HG02678 (cell line): ENCODE measurements around the gene PCDHGA3.
"Not testable (repeated sequence)": the region's sequence is repeated elsewhere in the genome, so short reads cannot be mapped to it uniquely, and the experiment has no call there.

Experiments
- ATAC-seq: cut with Tn5 transposase; IDR thresholded peaks from one replicate; pipeline ENCODE4 v1.9.1; 2021; ENCODE audit warnings: mild to moderate bottlenecking, moderate library complexity; ENCODE audit not compliant: unreplicated experiment

Gene PCDHGA3

DNA sequence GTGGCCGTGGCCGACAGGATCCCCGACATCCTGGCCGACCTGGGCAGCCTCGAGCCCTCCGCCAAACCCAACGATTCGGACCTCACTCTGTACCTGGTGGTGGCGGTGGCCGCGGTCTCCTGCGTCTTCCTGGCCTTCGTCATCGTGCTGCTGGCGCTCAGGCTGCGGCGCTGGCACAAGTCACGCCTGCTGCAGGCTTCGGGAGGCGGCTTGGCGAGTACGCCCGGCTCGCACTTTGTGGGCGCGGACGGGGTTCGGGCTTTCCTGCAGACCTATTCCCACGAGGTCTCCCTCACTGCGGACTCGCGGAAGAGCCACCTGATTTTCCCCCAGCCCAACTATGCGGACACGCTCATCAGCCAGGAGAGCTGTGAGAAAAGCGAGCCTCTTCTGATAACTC, 2.4 kb downstream of the PCDHGA3 start:
- not testable (repeated sequence) for ATAC-seq

DNA sequence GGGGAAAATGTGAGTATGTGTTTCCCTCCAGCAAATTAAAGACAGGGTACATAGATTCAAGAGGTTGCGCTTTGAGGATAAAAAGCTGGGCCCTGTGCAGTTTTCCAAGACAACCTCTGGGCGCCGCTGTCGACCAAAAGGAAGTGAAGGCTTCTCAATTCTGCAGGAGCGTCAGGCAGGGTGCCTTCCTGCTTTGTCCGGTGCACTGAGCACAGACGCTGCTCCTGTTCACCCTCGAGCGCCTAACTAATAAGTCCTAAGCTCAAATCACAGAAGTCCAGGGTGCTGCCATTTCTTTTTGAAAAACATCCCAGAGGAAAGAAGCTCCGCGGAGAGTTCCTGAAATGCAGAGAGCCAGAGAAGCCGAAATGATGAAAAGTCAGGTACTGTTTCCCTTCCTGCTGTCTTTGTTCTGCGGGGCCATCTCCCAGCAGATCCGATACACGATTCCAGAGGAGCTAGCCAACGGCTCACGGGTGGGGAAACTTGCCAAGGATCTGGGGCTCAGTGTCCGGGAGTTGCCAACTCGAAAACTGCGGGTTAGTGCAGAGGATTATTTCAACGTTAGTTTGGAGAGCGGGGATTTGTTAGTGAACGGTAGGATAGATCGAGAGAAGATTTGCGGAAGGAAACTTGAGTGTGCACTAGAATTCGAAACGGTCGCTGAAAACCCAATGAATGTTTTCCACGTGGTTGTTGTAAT, 6.4 kb downstream of the PCDHGA3 start, which contains the start of gene PCDHGB1:
Gene PCDHGB1, plus strand, starts transcription at position 183 of the 703 bp plus-strand sequence. Its CDS starts 162 bp downstream, at position 345.
- no peak for ATAC-seq

DNA sequence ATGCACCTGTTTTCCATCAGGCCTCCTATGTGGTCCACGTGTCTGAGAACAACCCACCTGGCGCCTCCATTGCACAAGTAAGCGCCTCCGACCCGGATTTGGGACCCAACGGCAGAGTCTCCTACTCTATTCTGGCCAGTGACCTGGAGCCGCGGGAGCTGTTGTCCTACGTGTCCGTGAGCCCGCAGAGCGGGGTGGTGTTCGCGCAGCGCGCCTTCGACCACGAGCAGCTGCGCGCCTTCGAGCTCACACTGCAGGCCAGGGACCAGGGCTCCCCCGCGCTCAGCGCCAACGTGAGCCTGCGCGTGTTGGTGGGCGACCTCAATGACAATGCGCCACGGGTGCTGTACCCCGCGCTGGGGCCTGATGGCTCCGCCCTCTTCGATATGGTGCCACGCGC, 8.0 kb downstream of the PCDHGA3 start:
- no peak for ATAC-seq

DNA sequence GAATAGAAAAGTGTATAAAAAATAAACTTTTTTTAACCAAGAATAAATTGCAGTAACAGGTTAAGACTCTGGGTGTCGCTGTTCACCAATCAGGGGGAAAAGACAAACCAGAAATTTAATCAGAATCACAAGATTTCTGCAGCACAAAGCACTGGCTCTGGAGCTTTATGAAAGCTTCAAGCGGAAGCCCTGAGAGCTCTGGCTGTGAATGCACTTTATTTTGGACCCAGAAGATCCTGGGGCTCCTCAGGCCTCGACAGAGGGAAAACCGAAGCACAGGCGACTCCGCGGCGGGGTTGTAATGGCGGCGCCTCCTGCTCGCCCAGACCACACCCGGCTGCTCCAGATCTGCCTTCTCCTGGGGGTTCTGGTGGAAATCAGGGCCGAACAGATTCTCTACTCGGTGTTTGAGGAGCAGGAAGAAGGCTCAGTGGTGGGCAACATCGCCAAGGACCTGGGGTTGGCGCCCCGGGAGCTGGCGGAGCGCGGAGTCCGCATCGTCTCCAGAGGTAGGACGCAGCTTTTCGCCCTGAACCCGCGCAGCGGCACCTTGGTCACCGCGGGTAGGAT, 11.4 kb downstream of the PCDHGA3 start, which contains the start of gene PCDHGA4:
Gene PCDHGA4, plus strand, starts transcription at position 122 of the 570 bp plus-strand sequence. Its CDS starts 87 bp downstream, at position 209.
- ATAC-seq: no peak

DNA sequence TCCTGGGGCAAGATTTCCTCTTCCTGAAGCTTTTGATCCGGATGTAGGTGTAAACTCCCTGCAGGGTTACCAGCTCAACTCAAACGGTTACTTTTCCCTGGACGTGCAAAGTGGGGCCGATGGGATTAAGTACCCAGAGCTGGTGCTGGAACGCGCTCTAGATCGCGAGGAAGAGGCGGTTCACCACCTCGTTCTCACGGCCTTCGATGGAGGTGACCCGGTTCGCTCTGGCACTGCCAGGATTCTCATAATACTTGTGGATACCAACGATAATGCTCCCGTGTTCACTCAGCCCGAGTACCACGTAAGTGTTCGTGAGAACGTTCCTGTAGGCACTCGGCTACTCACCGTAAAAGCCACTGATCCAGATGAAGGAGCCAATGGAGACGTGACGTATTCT, 12.0 kb downstream of the PCDHGA3 start:
- no peak for ATAC-seq

GRCh38 chr5:141356133-141356532, 12.5 kb downstream of the PCDHGA3 start:
- ATAC-seq: no peak

GRCh38 chr5:141356950-141357349, 13.3 kb downstream of the PCDHGA3 start:
- ATAC-seq: no peak

DNA sequence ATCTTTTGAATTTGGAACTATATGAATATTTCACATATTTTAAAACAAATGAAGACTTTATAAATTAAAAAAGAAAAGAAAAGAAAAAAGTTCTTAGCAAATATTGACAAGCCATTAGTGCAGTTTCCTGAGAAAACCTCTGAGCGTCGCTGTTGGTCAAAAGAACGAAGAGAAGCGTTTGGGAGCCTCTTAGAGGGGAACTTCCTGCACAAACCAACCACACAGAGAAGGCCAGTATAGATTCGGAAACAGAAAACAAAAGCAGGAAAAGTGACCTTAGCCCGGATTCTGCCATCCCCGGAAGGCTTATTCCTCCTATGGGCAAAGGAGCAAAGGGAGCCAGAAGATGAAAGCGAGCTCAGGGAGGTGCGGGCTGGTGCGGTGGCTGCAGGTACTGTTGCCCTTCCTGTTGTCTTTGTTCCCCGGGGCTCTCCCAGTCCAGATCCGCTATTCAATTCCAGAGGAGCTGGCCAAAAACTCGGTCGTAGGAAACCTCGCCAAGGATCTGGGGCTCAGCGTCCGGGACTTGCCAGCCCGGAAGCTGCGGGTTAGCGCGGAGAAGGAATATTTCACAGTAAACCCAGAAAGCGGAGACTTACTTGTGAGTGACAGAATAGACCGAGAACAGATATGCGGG, 16.3 kb downstream of the PCDHGA3 start, which contains the start of gene PCDHGB2:
Gene PCDHGB2, plus strand, starts transcription at position 205 of the 637 bp plus-strand sequence. Its CDS starts 142 bp downstream, at position 347.
- ATAC-seq: peak; percentile 73

GRCh38 chr5:141360685-141361084, 17.1 kb downstream of the PCDHGA3 start:
- ATAC-seq: no peak

DNA sequence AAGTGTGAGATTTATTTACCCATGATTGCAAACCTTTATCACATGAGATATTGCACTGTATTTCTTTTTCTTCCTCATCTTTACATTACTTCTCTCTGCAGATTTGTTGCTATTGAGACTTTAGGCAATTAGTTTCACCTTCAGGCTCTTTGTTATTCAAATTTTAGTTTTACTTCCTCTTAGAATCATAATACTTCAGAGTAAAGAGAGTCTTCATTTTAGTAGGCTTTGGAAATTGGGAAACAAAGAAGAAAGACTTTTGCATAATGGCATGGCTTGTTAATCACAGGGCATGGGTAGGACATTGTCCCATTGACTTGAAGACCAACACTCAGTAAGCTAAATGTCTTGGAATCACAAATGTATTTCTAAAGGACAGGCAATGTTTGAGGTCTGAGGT, 19.1 kb downstream of the PCDHGA3 start:
- ATAC-seq: no peak

DNA sequence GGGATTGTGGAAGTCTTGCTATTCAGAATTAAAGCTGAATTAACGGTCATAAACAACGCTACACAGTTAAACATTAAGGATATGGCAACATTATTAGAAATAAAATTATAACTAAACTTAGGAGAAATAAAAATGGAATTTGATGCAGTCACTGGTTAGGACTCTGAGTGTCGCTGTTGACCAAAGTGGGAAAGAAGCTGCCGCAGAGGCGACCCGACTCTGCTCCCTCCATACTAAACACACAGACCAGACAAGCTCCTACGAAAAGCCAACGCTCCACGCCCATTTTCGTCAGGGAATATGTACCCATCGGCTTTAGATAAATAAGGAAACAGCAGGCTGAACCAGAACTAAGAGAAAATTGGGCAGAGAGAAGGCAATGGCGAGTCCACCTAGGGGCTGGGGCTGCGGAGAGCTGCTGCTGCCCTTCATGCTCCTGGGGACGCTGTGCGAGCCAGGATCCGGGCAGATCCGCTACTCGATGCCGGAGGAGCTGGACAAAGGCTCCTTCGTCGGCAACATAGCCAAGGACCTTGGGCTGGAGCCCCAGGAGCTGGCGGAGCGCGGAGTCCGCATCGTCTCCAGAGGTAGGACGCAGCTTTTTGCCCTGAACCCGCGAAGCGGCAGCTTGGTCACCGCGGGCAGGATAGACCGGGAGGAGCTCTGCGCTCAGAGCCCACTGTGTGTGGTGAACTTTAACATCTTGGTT, 20.5 kb downstream of the PCDHGA3 start, which contains the start of gene PCDHGA5:
Gene PCDHGA5, plus strand, starts transcription at position 211 of the 709 bp plus-strand sequence. Its CDS starts 169 bp downstream, at position 380.
- no peak for ATAC-seq

GRCh38 chr5:141366016-141366896, 22.6 kb downstream of the PCDHGA3 start:
- no peak for ATAC-seq

GRCh38 chr5:141369994-141370848, 26.6 kb downstream of the PCDHGA3 start, which contains the start of gene PCDHGB3:
Gene PCDHGB3, plus strand, starts transcription at chr5:141370242. Its CDS starts 153 bp downstream, at chr5:141370395.
- peak; percentile 90 for ATAC-seq

GRCh38 chr5:141371572-141372475, 28.2 kb downstream of the PCDHGA3 start:
- ATAC-seq: no peak

DNA sequence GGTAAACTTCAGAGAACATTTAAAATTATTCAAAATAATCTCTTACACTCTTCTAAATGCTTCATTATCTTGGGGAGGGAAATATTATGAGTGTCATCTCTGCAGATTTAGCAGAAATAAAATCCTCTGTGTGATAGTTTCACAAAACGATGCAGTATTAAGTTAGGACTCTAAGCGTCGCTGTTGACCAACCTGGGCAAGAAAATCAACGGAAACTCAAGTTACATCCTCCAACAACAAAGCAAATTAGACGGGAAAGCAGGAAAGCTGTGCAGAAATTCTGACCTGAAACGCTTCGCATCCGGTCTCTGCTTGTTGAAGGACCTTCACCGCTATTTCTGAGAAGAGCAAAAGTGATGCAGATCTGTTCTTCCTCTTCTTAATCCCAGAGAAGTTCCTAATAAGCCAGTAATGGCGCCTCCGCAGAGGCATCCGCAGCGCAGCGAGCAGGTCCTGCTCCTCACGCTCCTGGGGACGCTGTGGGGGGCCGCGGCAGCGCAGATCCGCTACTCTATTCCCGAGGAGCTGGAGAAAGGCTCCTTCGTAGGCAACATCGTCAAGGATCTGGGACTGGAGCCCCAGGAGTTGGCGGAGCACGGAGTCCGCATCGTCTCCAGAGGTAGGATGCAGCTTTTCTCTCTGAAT, 30.2 kb downstream of the PCDHGA3 start, which contains the start of gene PCDHGA6:
Gene PCDHGA6, plus strand, starts transcription at position 219 of the 645 bp plus-strand sequence. Its CDS starts 193 bp downstream, at position 412.
- no peak for ATAC-seq

DNA sequence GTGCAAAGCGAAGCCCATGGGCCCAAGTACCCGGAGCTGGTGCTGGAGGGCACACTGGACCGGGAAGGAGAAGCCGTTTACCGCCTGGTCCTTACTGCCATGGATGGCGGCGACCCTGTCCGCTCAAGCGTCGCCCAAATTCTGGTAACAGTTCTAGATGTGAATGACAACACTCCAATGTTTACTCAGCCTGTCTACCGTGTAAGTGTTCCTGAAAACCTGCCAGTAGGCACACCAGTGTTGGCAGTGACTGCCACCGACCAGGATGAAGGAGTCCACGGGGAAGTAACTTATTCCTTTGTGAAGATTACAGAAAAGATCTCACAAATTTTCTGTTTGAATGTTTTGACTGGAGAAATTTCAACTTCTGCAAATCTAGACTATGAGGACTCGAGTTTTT, 31.0 kb downstream of the PCDHGA3 start:
- ATAC-seq: no peak

DNA sequence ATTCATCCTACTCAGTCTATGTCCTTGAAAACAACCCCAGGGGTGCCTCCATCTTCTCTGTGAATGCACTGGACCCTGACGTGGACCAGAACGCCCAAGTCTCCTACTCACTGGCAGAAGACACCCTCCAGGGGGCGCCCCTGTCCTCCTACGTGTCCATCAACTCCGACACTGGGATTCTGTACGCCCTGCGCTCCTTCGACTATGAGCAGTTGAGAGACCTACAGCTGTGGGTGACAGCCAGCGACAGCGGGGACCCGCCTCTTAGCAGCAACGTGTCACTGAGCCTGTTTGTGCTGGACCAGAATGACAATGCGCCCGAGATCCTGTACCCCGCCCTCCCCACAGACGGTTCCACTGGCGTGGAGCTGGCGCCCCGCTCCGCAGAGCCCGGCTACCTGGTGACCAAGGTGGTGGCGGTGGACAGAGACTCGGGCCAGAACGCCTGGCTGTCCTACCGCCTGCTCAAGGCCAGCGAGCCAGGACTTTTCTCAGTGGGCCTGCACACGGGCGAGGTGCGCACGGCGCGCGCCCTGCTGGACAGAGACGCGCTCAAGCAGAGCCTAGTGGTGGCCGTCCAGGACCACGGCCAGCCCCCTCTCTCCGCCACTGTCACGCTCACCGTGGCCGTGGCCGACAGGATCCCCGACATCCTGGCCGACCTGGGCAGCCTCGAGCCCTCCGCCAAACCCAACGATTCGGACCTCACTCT, 32.0 kb downstream of the PCDHGA3 start:
- not testable (repeated sequence) for ATAC-seq
